Esophagus muscularis mucosa (tissue), 4 donors: ENCODE measurements around the gene STK24. TPM values are rescaled to one million over a fixed set of nuclear protein-coding genes. Genes with fewer than 3 reads are reported as not detected.

Source experiments
- DNase-seq: peaks from one replicate; pipeline ENCODE4 v3.0.0-alpha.2; 2017; ENCODE audit errors: extremely low spot score
- H3K27ac ChIP-seq, 4 donors: fragments of 200-600 bp; sonication (generic); replicated peaks in 1 of 4; 1 replicate in 3 of 4; 2 replicates in 1 of 4; pipeline ENCODE4 v1.5.1; 2016 to 2019; ENCODE audit warnings: mild to moderate bottlenecking in 1 of 4
- H3K27me3 ChIP-seq, 4 donors: fragments of 200-600 bp; sonication (generic); one replicate each; pipeline versions ENCODE4 v1.5.1 to v1.6.0; 2016 to 2019
- H3K36me3 ChIP-seq, 4 donors: fragments of 200-600 bp; sonication (generic); one replicate each; pipeline ENCODE4 v1.5.1; 2016 to 2019
- H3K4me1 ChIP-seq, 4 donors: fragments of 200-600 bp; sonication (generic); one replicate each; pipeline ENCODE4 v1.5.1; 2016 to 2019
- H3K4me3 ChIP-seq, 4 donors: fragments of 200-600 bp; sonication (generic); 1 replicate in 2 of 4; 2 replicates in 2 of 4; pipeline ENCODE4 v1.5.1; 2016 to 2019; ENCODE audit warnings: mild to moderate bottlenecking in 4 of 4, moderate library complexity in 1 of 4
- H3K9me3 ChIP-seq, 4 donors: fragments of 200-600 bp; sonication (generic); 1 replicate in 3 of 4; 2 replicates in 1 of 4; pipeline ENCODE4 v1.5.1; 2016 to 2019
- CTCF ChIP-seq, 3 experiments: fragments of 200-600 bp in 2 of 3; fragments of 450-650 bp in 1 of 3; sonication (generic) in 2 of 3; IDR thresholded peaks; one replicate each; pipeline ENCODE4 v1.5.1; 2017 to 2019; ENCODE audit warnings: antibody characterized with exemption in 3 of 3, mild to moderate bottlenecking in 2 of 3, moderate library complexity in 1 of 3
- EP300 ChIP-seq: sonication (generic); formaldehyde crosslinking; IDR thresholded peaks from one replicate; pipeline ENCODE4 v1.6.1; 2017; ENCODE audit warnings: antibody characterized with exemption
- POLR2A ChIP-seq: fragments of 450-650 bp; IDR thresholded peaks from one replicate; pipeline ENCODE4 v1.6.1; 2017; ENCODE audit warnings: antibody characterized with exemption, moderate library complexity, mild to moderate bottlenecking, low read depth
- POLR2AphosphoS5 ChIP-seq, 2 donors: sonication (generic); formaldehyde crosslinking; IDR thresholded peaks; one replicate each; pipeline ENCODE4 v1.6.1; 2017; ENCODE audit warnings: antibody characterized with exemption in 2 of 2
- WGBS: methylation state at CpG from one replicate; pipeline ENCODE4 v1.1.5; 2018; 5-methylcytosine and 5-hydroxymethylcytosine counted together
- intact Hi-C: fragments of 100-400 bp; cut with DNase I; formaldehyde crosslinking; loops from one replicate; pipeline ENCODE4 v1.15.1; 2023
- total RNA-seq, 4 donors: library from RNA; depleted of rRNA; stranded (reverse); fragments of >200 nt; gene quantifications; one replicate each; pipeline versions ENCODE4 v1.1.0 to v1.2.1, GENCODE V29; 2016

STK24 gene
- total RNA-seq, 4 donors from 2014 or later = 61.9 to 108 (median 96.7) TPM

- no peaks in the 10 kb centered on the region for H3K27me3 ChIP-seq
- peak overlapping the region; percentile 60 to 77 (median 73) for H3K27ac ChIP-seq
- no peaks in the 10 kb centered on the region for H3K36me3 ChIP-seq
- peak overlapping the region in 3 of 4 donors; percentile 4 to 16 (median 7) for H3K4me3 ChIP-seq
- no peaks in the 10 kb centered on the region for H3K9me3 ChIP-seq
- WGBS = 57% methylated on average over 21 of the region's 28 CpGs
- peaks cover 76 to 98% (median 97%) of the 10 kb centered on the region in 4 donors for H3K4me1 ChIP-seq
- intact Hi-C loops = no loop called here
- DNase-seq = no peak
- TF ChIP-seq POLR2AphosphoS5 (IDR thresholded peaks at IDR 0.05) (peak; percentile 59 to 86), CTCF (IDR thresholded peaks at IDR 0.05) (peak in 1 of 3 experiments; percentile 14), EP300 (peak; percentile 13), POLR2A (no peak)
Measured at GRCh38 chr13:98482476-98483444, 94.1 kb downstream of the STK24 start.

- H3K36me3 ChIP-seq = no peaks in the 10 kb centered on the region
- peak overlapping the region; percentile 16 to 77 (median 48) for H3K27ac ChIP-seq
- 61% methylated on average over 15 of the region's 15 CpGs for WGBS
- no peak for DNase-seq
- H3K4me3 ChIP-seq = no peak overlapping the region
- no peaks in the 10 kb centered on the region for H3K27me3 ChIP-seq
- intact Hi-C loops = no loop called here
- no peaks in the 10 kb centered on the region for H3K9me3 ChIP-seq
- TF ChIP-seq POLR2A = no peak
- peak in 1 of 2 donors; percentile 5 for TF ChIP-seq POLR2AphosphoS5 (IDR thresholded peaks at IDR 0.05)
- H3K4me1 ChIP-seq = peaks cover 69 to 98% (median 96%) of the 10 kb centered on the region in 4 donors
Measured at GRCh38 chr13:98480915-98481877, 95.7 kb downstream of the STK24 start.

GRCh38 chr13:98479496-98480003 lies 97.4 kb downstream of the STK24 start:
- peak overlapping the region in 3 of 4 donors; percentile 50 to 76 (median 72) for H3K27ac ChIP-seq
- DNase-seq = no peak

GRCh38 chr13:98478189-98479129 lies 98.4 kb downstream of the STK24 start:
- no peak for TF ChIP-seq POLR2A
- peak in 1 of 3 experiments; percentile 19 for TF ChIP-seq CTCF (IDR thresholded peaks at IDR 0.05)
- TF ChIP-seq POLR2AphosphoS5 (IDR thresholded peaks at IDR 0.05) = peak in 1 of 2 donors; percentile 22
- TF ChIP-seq EP300 = no peak
- no peak for DNase-seq
- intact Hi-C loops = no loop called here
- Histone ChIP-seq H3K27ac (peak overlapping the region; percentile 23 to 76 (median 61)), H3K9me3 (no peaks in the 10 kb centered on the region), H3K4me1 (peaks cover 56 to 87% (median 83%) of the 10 kb centered on the region in 4 donors), H3K4me3 (no peak overlapping the region), H3K36me3 (peaks cover 7 to 15% (median 11%) of the 10 kb centered on the region in 4 donors), H3K27me3 (no peaks in the 10 kb centered on the region)
- 45% methylated on average over 15 of the region's 16 CpGs for WGBS

More at GRCh38 chr13:98479496-98480003, 97.4 kb downstream of the STK24 start:
- WGBS = 96% methylated on average over 8 of the region's 8 CpGs
- intact Hi-C loops = no loop called here
- peaks cover 3 to 5% (median 4%) of the 10 kb centered on the region in 4 donors for H3K36me3 ChIP-seq
- H3K4me3 ChIP-seq = no peak overlapping the region
- no peaks in the 10 kb centered on the region for H3K9me3 ChIP-seq
- H3K27me3 ChIP-seq = no peaks in the 10 kb centered on the region
- H3K4me1 ChIP-seq = peaks cover 62 to 93% (median 89%) of the 10 kb centered on the region in 4 donors
- no peak for TF ChIP-seq POLR2A
- no peak for TF ChIP-seq CTCF (IDR thresholded peaks at IDR 0.05)
- no peak for TF ChIP-seq EP300
- no peak for TF ChIP-seq POLR2AphosphoS5 (IDR thresholded peaks at IDR 0.05)
